ENCODE measurements around the gene SERTAD3. TPM values are rescaled to one million over a fixed set of nuclear protein-coding genes. Genes with fewer than 3 reads are reported as not detected.

The SERTAD3 gene
- total and polyA plus RNA-seq, 10 of the 15 experiments (the other 5 are each of a cell fraction or from before 2014, with no cell fraction given), result 4.2 to 22.4 (median 13.7) TPM

DNA sequence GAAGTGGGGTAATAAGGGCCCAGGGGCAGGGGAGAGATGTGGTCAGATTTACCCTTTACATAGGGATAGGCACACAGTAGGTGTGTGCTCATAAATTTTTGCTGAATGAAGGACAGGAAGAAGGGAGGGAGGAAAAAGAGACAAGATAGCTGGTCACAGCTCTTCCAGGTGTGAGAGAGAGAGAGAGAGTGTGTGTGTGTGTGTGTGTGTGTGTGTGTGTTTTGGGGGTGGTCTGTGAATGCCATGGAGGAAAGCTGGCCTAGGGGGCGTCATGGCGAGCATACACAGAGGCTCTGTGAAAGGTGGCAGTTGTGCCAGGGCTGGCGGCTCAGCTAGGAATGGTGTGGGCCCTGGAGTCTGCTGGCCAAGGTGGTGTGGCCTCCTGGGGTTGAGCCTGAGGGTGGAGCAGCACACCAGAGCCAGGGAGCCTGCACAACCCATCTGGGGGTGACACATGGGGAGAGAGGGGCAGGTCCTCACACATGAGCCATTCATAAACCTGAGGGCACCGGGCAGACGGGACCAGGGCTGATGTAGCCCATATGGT, 25.0 kb downstream of the SERTAD3 start:
- FAIRE-seq (no peak), DNase-seq (ENCODE audit: low read depth, low spot score) (no peak), ATAC-seq (no peak)
- no TSS peak for BruUV-seq (replicated peaks)
- Histone ChIP-seq H3K27ac (ENCODE audit: control insufficient read depth, insufficient read depth) (no peak overlapping the region), H4K20me1 (ENCODE audit: control insufficient read depth, insufficient read depth) (no peaks in the 10 kb centered on the region), H3K4me3 (no peak overlapping the region), H3K79me2 (ENCODE audit: control insufficient read depth, insufficient read depth, low read length) (peaks cover 16% of the 10 kb centered on the region), H3K4me2 (ENCODE audit: control insufficient read depth, insufficient read depth) (no peak overlapping the region), H3K36me3 (ENCODE audit: control insufficient read depth in 2 of 2, insufficient read depth in 2 of 2, low read length in 1 of 2) (peaks cover 0 to 6% of the 10 kb centered on the region in 2 experiments; a peak in 2 of 4 replicates), H3K9ac (ENCODE audit: control insufficient read depth, insufficient read depth, low read length) (no peak overlapping the region), H3K27me3 (replicated peaks in 1 of 2; ENCODE audit: control insufficient read depth in 2 of 2, insufficient read depth in 2 of 2, low read length in 1 of 2) (no peaks in the 10 kb centered on the region), H2AFZ (ENCODE audit: control insufficient read depth, low read depth, low read length) (no peak overlapping the region), H3K4me1 (ENCODE audit: control insufficient read depth, insufficient read depth, low read length) (peaks cover 22% of the 10 kb centered on the region), H3K9me3 (replicated peaks; ENCODE audit: control insufficient read depth, insufficient read depth, low read length) (no peaks in the 10 kb centered on the region)
- WGBS (ENCODE audit: insufficient coverage, insufficient replicate concordance, low lambda C conversion rate, missing lambda C conversion rate), result 44% methylated on average over 5 of the region's 5 CpGs
- ChIA-PET SMC1A (ENCODE audit: uncharacterized antibody, unreplicated experiment) (interaction anchor here (2.2 kb wide), 1 partner anchor 8 kb away, joined by 9 read pairs; no protein-coding TSS in a partner anchor), POLR2A (interaction anchor here (0.5 to 1.4 kb wide), 3 partner anchors 11 to 336 kb away, joined by 3 to 4 read pairs (median 3); no protein-coding TSS in a partner anchor), CTCF (interaction anchor here (1.8 to 7.1 kb wide), 5 partner anchors 8 to 102 kb away, joined by 8 to 67 read pairs (median 43); partner anchors contain the start of gene BLVRB), RAD21 (ENCODE audit: unreplicated experiment) (interaction anchor here (2.5 to 2.7 kb wide), 2 partner anchors 45 to 114 kb away, joined by 26 to 28 read pairs; partner anchors contain the start of gene BLVRB)
- intact Hi-C loops (cut with micrococcal nuclease; ENCODE audit: unreplicated experiment), result loop anchor here (5.0 kb wide), 1 partner anchor 62 kb away; no protein-coding TSS in a partner anchor
- in situ Hi-C loops (cut with MboI), result no loop called here
- TF ChIP-seq ZNF217 (IDR thresholded peaks at IDR 0.05) (no peak), SRF (IDR thresholded peaks at IDR 0.05; ENCODE audit: low read depth in 2 of 2, low read length in 2 of 2) (no peak), RUNX3 (IDR thresholded peaks at IDR 0.05; ENCODE audit: low read length) (no peak), ZNF274 (IDR thresholded peaks at IDR 0.05; ENCODE audit: insufficient read depth, insufficient read length) (no peak), EED (IDR thresholded peaks at IDR 0.05; ENCODE audit: low read depth) (no peak), EGR1 (IDR thresholded peaks at IDR 0.05; ENCODE audit: borderline replicate concordance in 1 of 2, low read depth in 2 of 2, low read length in 2 of 2) (no peak), HDAC2 (IDR thresholded peaks at IDR 0.05) (no peak)
- TF ChIP-seq, protein P1, sequence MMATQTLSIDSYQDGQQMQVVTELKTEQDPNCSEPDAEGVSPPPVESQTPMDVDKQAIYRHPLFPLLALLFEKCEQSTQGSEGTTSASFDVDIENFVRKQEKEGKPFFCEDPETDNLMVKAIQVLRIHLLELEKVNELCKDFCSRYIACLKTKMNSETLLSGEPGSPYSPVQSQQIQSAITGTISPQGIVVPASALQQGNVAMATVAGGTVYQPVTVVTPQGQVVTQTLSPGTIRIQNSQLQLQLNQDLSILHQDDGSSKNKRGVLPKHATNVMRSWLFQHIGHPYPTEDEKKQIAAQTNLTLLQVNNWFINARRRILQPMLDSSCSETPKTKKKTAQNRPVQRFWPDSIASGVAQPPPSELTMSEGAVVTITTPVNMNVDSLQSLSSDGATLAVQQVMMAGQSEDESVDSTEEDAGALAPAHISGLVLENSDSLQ (IDR thresholded peaks at IDR 0.05), result no peak
- TF ChIP-seq, protein P2, sequence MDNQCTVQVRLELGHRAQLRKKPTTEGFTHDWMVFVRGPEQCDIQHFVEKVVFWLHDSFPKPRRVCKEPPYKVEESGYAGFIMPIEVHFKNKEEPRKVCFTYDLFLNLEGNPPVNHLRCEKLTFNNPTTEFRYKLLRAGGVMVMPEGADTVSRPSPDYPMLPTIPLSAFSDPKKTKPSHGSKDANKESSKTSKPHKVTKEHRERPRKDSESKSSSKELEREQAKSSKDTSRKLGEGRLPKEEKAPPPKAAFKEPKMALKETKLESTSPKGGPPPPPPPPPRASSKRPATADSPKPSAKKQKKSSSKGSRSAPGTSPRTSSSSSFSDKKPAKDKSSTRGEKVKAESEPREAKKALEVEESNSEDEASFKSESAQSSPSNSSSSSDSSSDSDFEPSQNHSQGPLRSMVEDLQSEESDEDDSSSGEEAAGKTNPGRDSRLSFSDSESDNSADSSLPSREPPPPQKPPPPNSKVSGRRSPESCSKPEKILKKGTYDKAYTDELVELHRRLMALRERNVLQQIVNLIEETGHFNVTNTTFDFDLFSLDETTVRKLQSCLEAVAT (IDR thresholded peaks at IDR 0.05), result no peak
- TF ChIP-seq, protein P3, sequence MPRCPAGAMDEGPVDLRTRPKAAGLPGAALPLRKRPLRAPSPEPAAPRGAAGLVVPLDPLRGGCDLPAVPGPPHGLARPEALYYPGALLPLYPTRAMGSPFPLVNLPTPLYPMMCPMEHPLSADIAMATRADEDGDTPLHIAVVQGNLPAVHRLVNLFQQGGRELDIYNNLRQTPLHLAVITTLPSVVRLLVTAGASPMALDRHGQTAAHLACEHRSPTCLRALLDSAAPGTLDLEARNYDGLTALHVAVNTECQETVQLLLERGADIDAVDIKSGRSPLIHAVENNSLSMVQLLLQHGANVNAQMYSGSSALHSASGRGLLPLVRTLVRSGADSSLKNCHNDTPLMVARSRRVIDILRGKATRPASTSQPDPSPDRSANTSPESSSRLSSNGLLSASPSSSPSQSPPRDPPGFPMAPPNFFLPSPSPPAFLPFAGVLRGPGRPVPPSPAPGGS (IDR thresholded peaks at IDR 0.05; ENCODE audit: borderline replicate concordance, insufficient read depth, low read depth, low read length, poor library complexity, severe bottlenecking), result no peak

All from GM12878 (cell line).